HFFc6 (cell line): ENCODE data around the gene FAM149B1. TPM values are rescaled to one million over a fixed set of nuclear protein-coding genes. Genes with fewer than 3 reads are reported as not detected.

Experiments
- DNase-seq: peaks from one replicate; pipeline ENCODE4 v3.0.0-alpha.2; 2018
- H3K27ac Mint-ChIP-seq: 2 replicates; pipeline ENCODE4 v1.8.0; 2020; ENCODE audit warnings: mild to moderate bottlenecking, mixed read lengths
- H3K27me3 Mint-ChIP-seq: 2 replicates; pipeline ENCODE4 v1.8.0; 2021; ENCODE audit warnings: mild to moderate bottlenecking, moderate library complexity, mixed read lengths; ENCODE audit not compliant: insufficient read depth
- H3K36me3 Mint-ChIP-seq: 2 replicates; pipeline ENCODE4 v1.8.0; 2021; ENCODE audit warnings: low read depth, mixed read lengths
- H3K4me1 Mint-ChIP-seq: 2 replicates; pipeline ENCODE4 v1.8.0; 2020; ENCODE audit warnings: low read depth, mixed read lengths
- H3K4me3 Mint-ChIP-seq: 2 replicates; pipeline ENCODE4 v1.8.0; 2020; ENCODE audit warnings: mild to moderate bottlenecking, moderate library complexity, mixed read lengths
- H3K9me3 Mint-ChIP-seq: 2 replicates; pipeline ENCODE4 v1.8.0; 2020; ENCODE audit warnings: mild to moderate bottlenecking, mixed read lengths
- CTCF ChIP-seq: fragments of 200-600 bp; sonication (generic); IDR thresholded peaks from 2 replicates; pipeline ENCODE4 v1.5.0; 2021; ENCODE audit warnings: antibody characterized with exemption, mild to moderate bottlenecking
- long read RNA-seq: library from polyadenylated mRNA; unstranded; transcript quantifications from one replicate; pipeline ENCODE4 v2.0.0, GENCODE V29; 2019
- total RNA-seq, 6 experiments: library from RNA; stranded (reverse); fragmentation: NEBNext Ultra II Directional; extraction: Animal tissue kit (Norgen Biotek cat#: 25700); gene quantifications; 2 replicates in 1 of 6; 3 replicates in 5 of 6; pipeline ENCODE4 v1.2.3, GENCODE V29; 2021

Gene FAM149B1
- total RNA-seq, result 10 to 100 TPM; 16.9 to 21.9 (median 19.5) TPM
- long read RNA-seq, partial matches to known transcripts, result 3 of 5 reads
- long read RNA-seq, other reads (novel, unspliced or antisense), result 2 of 5 reads

DNA sequence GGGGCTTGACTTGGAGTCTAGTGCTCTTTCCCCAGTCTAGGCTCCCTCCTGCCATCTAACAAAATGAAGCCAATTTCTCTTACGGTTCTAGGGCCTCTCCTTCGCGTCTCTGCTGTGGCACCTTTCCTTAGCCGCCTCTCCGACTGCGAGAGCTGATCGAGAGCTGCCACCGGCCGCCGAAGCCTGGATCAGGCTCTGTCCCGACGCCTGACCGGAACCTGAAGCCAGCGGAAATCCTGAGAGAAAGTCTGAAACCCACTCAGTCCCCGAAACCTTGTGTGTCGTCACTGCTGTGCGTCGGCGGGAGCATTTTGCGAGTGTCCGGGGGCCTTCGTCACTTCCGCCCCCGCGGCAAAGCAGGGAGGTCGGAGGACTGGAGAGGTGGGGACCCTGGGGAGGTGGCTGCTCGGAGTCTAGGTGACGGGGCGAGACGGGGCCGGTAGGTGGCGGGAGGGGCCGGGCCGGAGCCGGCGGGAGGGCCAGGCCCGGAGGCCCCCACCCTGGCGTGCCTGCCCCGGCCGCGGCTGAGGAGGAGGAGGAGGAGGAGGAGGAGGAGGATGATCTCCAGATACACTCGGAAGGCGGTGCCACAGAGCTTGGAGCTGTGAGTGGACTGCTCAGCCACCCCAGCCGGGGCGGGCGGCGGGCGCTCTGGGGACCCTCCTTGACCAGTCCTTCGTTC is at the start of gene FAM149B1, which contains the start of gene ECD:
FAM149B1 (plus strand) TSS at position 337 of the 682 bp plus-strand sequence; CDS start at position 558, 221 bp downstream.
ECD (minus strand) TSS at position 226 of the 682 bp plus-strand sequence. CDS start 4,071 bp downstream, outside the sequence.
- Mint-ChIP-seq H3K4me1 (peaks cover 35% of the 10 kb centered on the region), H3K4me3 (peak within 1 kb of the TSS; percentile 100), H3K27me3 (peaks cover 3% of the 10 kb centered on the region), H3K9me3 (peaks cover 12% of the 10 kb centered on the region), H3K27ac (peak within 1 kb of the TSS; percentile 100), H3K36me3 (peaks cover 26% of the 10 kb centered on the region)
- DNase-seq, result peak; percentile 91
- TF ChIP-seq CTCF, result peak; percentile 65

- Mint-ChIP-seq H3K4me1 (peaks cover 29% of the 10 kb centered on the region), H3K36me3 (peaks cover 13% of the 10 kb centered on the region; the same call in 1 of the 2 replicates), H3K27me3 (no peaks in the 10 kb centered on the region), H3K4me3 (no peak overlapping the region), H3K9me3 (no peaks in the 10 kb centered on the region), H3K27ac (no peak overlapping the region)
- no peak for DNase-seq
- TF ChIP-seq CTCF, result no peak
Observed at GRCh38 chr10:73119457-73119856, 48.5 kb upstream of the FAM149B1 start.

GRCh38 chr10:73119952-73120351 is 48.0 kb upstream of the FAM149B1 start:
- peaks cover 29% of the 10 kb centered on the region for H3K4me1 Mint-ChIP-seq

GRCh38 chr10:73126343-73126742 is 41.6 kb upstream of the FAM149B1 start:
- H3K27ac Mint-ChIP-seq, result no peak overlapping the region
- DNase-seq, result no peak
- H3K36me3 Mint-ChIP-seq, result peaks cover 36% of the 10 kb centered on the region
- peaks cover 16% of the 10 kb centered on the region for H3K4me1 Mint-ChIP-seq
- no peak for TF ChIP-seq CTCF
- no peaks in the 10 kb centered on the region for H3K9me3 Mint-ChIP-seq
- no peak overlapping the region for H3K4me3 Mint-ChIP-seq
- H3K27me3 Mint-ChIP-seq, result no peaks in the 10 kb centered on the region

More at GRCh38 chr10:73119952-73120351, 48.0 kb upstream of the FAM149B1 start:
- no peak for DNase-seq
- no peaks in the 10 kb centered on the region for H3K27me3 Mint-ChIP-seq
- H3K9me3 Mint-ChIP-seq, result no peaks in the 10 kb centered on the region
- no peak overlapping the region for H3K27ac Mint-ChIP-seq
- TF ChIP-seq CTCF, result no peak
- H3K4me3 Mint-ChIP-seq, result no peak overlapping the region
- H3K36me3 Mint-ChIP-seq, result peaks cover 13% of the 10 kb centered on the region; the same call in 1 of the 2 replicates

DNA sequence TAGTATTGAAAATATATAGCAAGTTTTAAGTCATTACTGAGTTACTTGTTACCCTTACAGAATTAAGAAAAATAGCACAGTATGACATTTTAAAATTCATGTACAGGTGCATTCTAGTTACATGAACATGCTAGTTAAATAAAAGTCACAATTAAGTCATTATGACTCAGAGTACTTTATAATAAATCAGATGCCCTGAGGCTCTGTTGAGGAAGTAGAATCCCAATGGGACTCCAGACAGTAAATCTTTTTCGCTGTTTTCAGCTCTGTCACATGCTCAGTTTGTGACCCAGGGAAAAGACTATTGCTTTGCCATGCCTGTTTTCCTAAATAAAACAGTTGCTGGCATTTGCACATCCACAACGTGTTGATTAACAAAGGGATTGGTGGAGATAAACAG is 36.6 kb upstream of the FAM149B1 start:
- no peaks in the 10 kb centered on the region for H3K27me3 Mint-ChIP-seq
- peak; percentile 20 for DNase-seq
- no peak for TF ChIP-seq CTCF
- H3K4me1 Mint-ChIP-seq, result peaks cover 24% of the 10 kb centered on the region
- H3K36me3 Mint-ChIP-seq, result peaks cover 44% of the 10 kb centered on the region
- H3K27ac Mint-ChIP-seq, result peak overlapping the region; percentile 12; the same call in 1 of the 2 replicates
- no peaks in the 10 kb centered on the region for H3K9me3 Mint-ChIP-seq
- no peak overlapping the region for H3K4me3 Mint-ChIP-seq
